T-helper 2 cell treated with Interferon-gamma antibody and Interleukin-4, amounts not matched to agents 5 μg/mL and 100 μg/mL, for 36 hours (primary cell): ENCODE results near the gene EIF4G1.
"Not testable (repeated sequence)": the region's sequence is repeated elsewhere in the genome, so short reads cannot be mapped to it uniquely, and the experiment has no call there.

Experiments
- DNase-seq: peaks from one replicate; pipeline ENCODE4 v3.0.0; 2021; ENCODE audit warnings: low spot score
- H3K27ac Mint-ChIP-seq: one replicate; pipeline ENCODE4 v1.8.0; 2021; ENCODE audit warnings: mild to moderate bottlenecking, mixed read lengths
- H3K27me3 Mint-ChIP-seq: one replicate; pipeline ENCODE4 v1.8.0; 2021; ENCODE audit warnings: low read depth, mixed read lengths
- H3K36me3 Mint-ChIP-seq: one replicate; pipeline ENCODE4 v1.8.0; 2021; ENCODE audit warnings: low read depth, mixed read lengths
- H3K4me1 Mint-ChIP-seq: one replicate; pipeline ENCODE4 v1.8.0; 2021; ENCODE audit warnings: low read depth, mixed read lengths
- H3K4me3 Mint-ChIP-seq: one replicate; pipeline ENCODE4 v1.8.0; 2022; ENCODE audit warnings: mild to moderate bottlenecking, moderate library complexity, mixed read lengths
- H3K9me3 Mint-ChIP-seq: one replicate; pipeline ENCODE4 v1.8.0; 2021; ENCODE audit warnings: mixed read lengths

EIF4G1 gene

GRCh38 chr3:184335661-184336546 is 21.5 kb downstream of the EIF4G1 start:
- no peaks in the 10 kb centered on the region for H3K27me3 Mint-ChIP-seq
- peaks cover 40% of the 10 kb centered on the region for H3K36me3 Mint-ChIP-seq
- peak; percentile 85 for DNase-seq
- H3K4me1 Mint-ChIP-seq, result peaks cover 48% of the 10 kb centered on the region
- H3K9me3 Mint-ChIP-seq, result no peaks in the 10 kb centered on the region
- H3K4me3 Mint-ChIP-seq, result peak overlapping the region; percentile 89
- peak overlapping the region; percentile 90 for H3K27ac Mint-ChIP-seq

GRCh38 chr3:184336547-184337398 is 22.4 kb downstream of the EIF4G1 start:
- peak overlapping the region; percentile 89 for H3K4me3 Mint-ChIP-seq
- no peak for DNase-seq
- peaks cover 31% of the 10 kb centered on the region for H3K36me3 Mint-ChIP-seq
- no peaks in the 10 kb centered on the region for H3K9me3 Mint-ChIP-seq
- no peaks in the 10 kb centered on the region for H3K27me3 Mint-ChIP-seq
- peak overlapping the region; percentile 90 for H3K27ac Mint-ChIP-seq
- H3K4me1 Mint-ChIP-seq, result peaks cover 45% of the 10 kb centered on the region

- Mint-ChIP-seq H3K9me3 (no peaks in the 10 kb centered on the region), H3K4me1 (peaks cover 42% of the 10 kb centered on the region), H3K4me3 (peak within 1 kb of the TSS; percentile 89), H3K27me3 (no peaks in the 10 kb centered on the region), H3K27ac (peak within 1 kb of the TSS; percentile 90), H3K36me3 (peaks cover 25% of the 10 kb centered on the region)
- no peak for DNase-seq
These were observed 23.0 kb downstream of the EIF4G1 start, which contains the start of gene FAM131A for GRCh38 chr3:184337399-184337714. TSS of gene FAM131A (plus strand) at chr3:184337600. CDS start at chr3:184337631, 31 bp downstream.

GRCh38 chr3:184337981-184338380 is 23.6 kb downstream of the EIF4G1 start:
- Mint-ChIP-seq H3K4me1 (peaks cover 36% of the 10 kb centered on the region), H3K4me3 (peak overlapping the region; percentile 8), H3K27me3 (no peaks in the 10 kb centered on the region), H3K36me3 (peaks cover 19% of the 10 kb centered on the region), H3K27ac (no peak overlapping the region), H3K9me3 (no peaks in the 10 kb centered on the region)
- no peak for DNase-seq

GRCh38 chr3:184338511-184338945 is 24.1 kb downstream of the EIF4G1 start:
- Mint-ChIP-seq H3K4me3 (no peak overlapping the region), H3K9me3 (no peaks in the 10 kb centered on the region), H3K4me1 (peaks cover 30% of the 10 kb centered on the region), H3K36me3 (peaks cover 13% of the 10 kb centered on the region), H3K27me3 (no peaks in the 10 kb centered on the region), H3K27ac (no peak overlapping the region)
- DNase-seq, result no peak

- DNase-seq, result no peak
- Mint-ChIP-seq H3K27me3 (no peaks in the 10 kb centered on the region), H3K4me1 (peaks cover 25% of the 10 kb centered on the region), H3K4me3 (no peak overlapping the region), H3K36me3 (peaks cover 9% of the 10 kb centered on the region), H3K27ac (no peak overlapping the region), H3K9me3 (no peaks in the 10 kb centered on the region)
These were observed 24.6 kb downstream of the EIF4G1 start for GRCh38 chr3:184339001-184339400.

GRCh38 chr3:184339451-184340135 is 25.2 kb downstream of the EIF4G1 start:
- DNase-seq, H3K9me3 Mint-ChIP-seq, H3K36me3 Mint-ChIP-seq, H3K4me3 Mint-ChIP-seq, H3K27ac Mint-ChIP-seq, H3K27me3 Mint-ChIP-seq: not testable (repeated sequence)
- H3K4me1 Mint-ChIP-seq, result peaks cover 19% of the 10 kb centered on the region

GRCh38 chr3:184341925-184342324 is 27.5 kb downstream of the EIF4G1 start:
- Mint-ChIP-seq H3K4me3 (no peak overlapping the region), H3K36me3 (no peaks in the 10 kb centered on the region), H3K27me3 (no peaks in the 10 kb centered on the region), H3K4me1 (peaks cover 6% of the 10 kb centered on the region), H3K27ac (no peak overlapping the region), H3K9me3 (no peaks in the 10 kb centered on the region)
- DNase-seq, result no peak

- no peaks in the 10 kb centered on the region for H3K36me3 Mint-ChIP-seq
These were observed 28.9 kb downstream of the EIF4G1 start for GRCh38 chr3:184343200-184343876.

GRCh38 chr3:184344579-184345316 is 30.3 kb downstream of the EIF4G1 start:
- no peak for DNase-seq
- Mint-ChIP-seq H3K36me3 (no peaks in the 10 kb centered on the region), H3K4me3 (no peak overlapping the region), H3K4me1 (peaks cover 4% of the 10 kb centered on the region), H3K27ac (no peak overlapping the region), H3K9me3 (no peaks in the 10 kb centered on the region), H3K27me3 (no peaks in the 10 kb centered on the region)

More at GRCh38 chr3:184343200-184343876, 28.9 kb downstream of the EIF4G1 start:
- Mint-ChIP-seq H3K4me3 (no peak overlapping the region), H3K4me1 (peaks cover 4% of the 10 kb centered on the region), H3K27me3 (no peaks in the 10 kb centered on the region), H3K27ac (no peak overlapping the region), H3K9me3 (no peaks in the 10 kb centered on the region)
- no peak for DNase-seq

- Mint-ChIP-seq H3K36me3 (no peaks in the 10 kb centered on the region), H3K27ac (no peak overlapping the region), H3K4me1 (peaks cover 4% of the 10 kb centered on the region), H3K4me3 (no peak overlapping the region), H3K27me3 (no peaks in the 10 kb centered on the region), H3K9me3 (no peaks in the 10 kb centered on the region)
- DNase-seq, result no peak
These were observed 31.1 kb downstream of the EIF4G1 start for GRCh38 chr3:184345317-184346144.

- Mint-ChIP-seq H3K4me3 (no peak overlapping the region), H3K27ac (no peak overlapping the region), H3K27me3 (no peaks in the 10 kb centered on the region), H3K4me1 (peaks cover 4% of the 10 kb centered on the region), H3K9me3 (no peaks in the 10 kb centered on the region), H3K36me3 (no peaks in the 10 kb centered on the region)
- no peak for DNase-seq
These were observed 32.2 kb downstream of the EIF4G1 start for GRCh38 chr3:184346480-184347190.
